Measurements from ENCODE around the gene PDLIM4.

The PDLIM4 gene

DNA sequence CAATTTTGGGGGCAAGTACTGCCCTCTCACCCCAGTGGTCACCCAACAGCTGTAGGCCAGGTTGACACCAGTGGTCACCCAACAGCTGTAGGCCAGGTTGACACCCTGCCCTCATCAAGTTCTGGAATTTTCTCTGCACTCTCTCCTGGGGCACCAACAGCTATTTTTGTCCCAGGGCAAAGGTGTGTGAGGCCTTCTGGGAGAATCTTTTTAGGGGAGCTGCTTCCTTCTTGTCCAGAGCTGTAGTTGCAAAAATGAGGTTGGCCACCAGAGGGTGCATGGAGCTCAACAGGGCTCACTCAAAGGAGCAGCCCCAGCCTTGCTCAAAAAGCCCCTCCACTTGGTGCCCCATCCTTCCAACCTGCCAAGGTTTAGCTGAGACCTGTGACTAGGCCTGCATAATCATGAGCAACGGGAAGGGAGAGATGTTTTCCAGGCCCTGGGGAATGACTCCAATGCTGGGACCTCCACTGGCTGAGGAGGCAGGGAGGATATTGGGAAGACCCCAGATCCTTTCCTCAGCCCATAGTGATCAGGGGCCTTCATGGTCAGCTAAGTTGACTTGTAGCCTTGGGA is 19.2 kb upstream of the PDLIM4 start:
- TF ChIP-seq, protein P1, sequence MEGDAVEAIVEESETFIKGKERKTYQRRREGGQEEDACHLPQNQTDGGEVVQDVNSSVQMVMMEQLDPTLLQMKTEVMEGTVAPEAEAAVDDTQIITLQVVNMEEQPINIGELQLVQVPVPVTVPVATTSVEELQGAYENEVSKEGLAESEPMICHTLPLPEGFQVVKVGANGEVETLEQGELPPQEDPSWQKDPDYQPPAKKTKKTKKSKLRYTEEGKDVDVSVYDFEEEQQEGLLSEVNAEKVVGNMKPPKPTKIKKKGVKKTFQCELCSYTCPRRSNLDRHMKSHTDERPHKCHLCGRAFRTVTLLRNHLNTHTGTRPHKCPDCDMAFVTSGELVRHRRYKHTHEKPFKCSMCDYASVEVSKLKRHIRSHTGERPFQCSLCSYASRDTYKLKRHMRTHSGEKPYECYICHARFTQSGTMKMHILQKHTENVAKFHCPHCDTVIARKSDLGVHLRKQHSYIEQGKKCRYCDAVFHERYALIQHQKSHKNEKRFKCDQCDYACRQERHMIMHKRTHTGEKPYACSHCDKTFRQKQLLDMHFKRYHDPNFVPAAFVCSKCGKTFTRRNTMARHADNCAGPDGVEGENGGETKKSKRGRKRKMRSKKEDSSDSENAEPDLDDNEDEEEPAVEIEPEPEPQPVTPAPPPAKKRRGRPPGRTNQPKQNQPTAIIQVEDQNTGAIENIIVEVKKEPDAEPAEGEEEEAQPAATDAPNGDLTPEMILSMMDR (conservative IDR thresholded peaks at IDR 0.05; ENCODE audit: control insufficient read depth, insufficient read depth, low read depth, low read length): peak; percentile 83
- DNase-seq (ENCODE audit: low read depth): peak; percentile 66
- H3K4me3 ChIP-seq (ENCODE audit: control insufficient read depth, low read depth, low read length): no peak overlapping the region

DNA sequence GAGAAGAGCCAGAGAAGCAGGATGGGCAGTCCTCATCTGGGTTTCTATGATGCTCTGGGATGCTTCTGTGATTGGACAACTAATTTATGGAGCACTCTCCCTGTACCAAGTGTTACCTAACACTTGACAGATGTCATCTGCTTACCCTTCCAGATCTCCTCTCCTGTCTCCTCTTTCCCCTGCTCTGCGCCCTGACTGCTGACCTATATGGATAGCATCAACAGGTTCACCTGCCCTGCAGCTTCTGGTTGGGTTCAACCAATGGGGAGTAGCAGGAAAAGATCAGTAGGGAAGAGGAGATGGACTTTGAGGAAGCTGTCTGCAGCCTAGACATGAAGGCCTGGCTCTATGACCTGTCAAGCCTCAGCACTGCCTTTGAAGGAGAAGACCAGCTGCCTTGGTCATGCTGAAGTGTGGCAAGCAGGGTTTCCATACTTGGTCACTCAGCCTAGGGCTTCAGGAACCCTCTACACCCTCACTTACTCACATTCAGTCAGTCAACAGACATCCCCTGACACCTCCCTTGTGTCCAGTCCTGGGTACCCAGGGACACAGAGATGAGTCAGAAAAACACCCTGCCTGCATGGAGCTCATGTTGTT is 18.5 kb upstream of the PDLIM4 start:
- H3K4me3 ChIP-seq (ENCODE audit: control insufficient read depth, low read depth, low read length): no peak overlapping the region
- no peak for DNase-seq (ENCODE audit: low read depth)
- TF ChIP-seq, protein P1 (conservative IDR thresholded peaks at IDR 0.05; ENCODE audit: control insufficient read depth, insufficient read depth, low read depth, low read length): no peak

GRCh38 chr5:132239776-132240175 is 17.7 kb upstream of the PDLIM4 start:
- TF ChIP-seq, protein P1 (conservative IDR thresholded peaks at IDR 0.05; ENCODE audit: control insufficient read depth, insufficient read depth, low read depth, low read length): no peak
- no peak for DNase-seq (ENCODE audit: low read depth)
- H3K4me3 ChIP-seq (ENCODE audit: control insufficient read depth, low read depth, low read length): no peak overlapping the region

DNA sequence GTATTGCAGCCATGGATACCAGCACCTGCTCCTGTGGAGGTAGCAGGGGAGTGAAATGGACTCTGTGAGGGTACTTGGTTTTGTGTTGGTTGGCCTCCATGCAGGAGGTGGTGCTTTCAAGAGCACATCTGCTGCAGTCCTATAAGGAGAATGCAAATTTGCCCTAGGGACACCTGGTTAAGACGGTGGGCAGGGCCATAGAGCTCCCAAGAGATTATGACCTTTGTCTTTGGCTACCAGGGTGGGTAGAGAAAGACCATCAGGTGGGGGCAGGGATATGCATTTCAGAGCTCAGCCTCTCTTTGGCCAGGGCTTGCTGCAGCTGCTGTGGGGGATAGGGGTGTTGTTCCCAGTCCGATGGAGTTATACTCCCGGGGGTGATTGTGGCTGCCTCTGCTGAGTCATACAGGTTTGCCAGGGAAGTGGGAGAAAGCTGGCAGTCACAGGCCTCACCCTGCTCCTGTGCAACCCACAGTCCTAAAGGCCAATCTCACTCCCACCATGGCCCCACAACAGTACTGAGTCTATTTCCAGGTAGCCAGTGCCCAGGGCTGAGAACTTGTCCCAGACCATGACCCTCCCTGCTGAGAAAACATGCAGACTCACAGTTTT is 14.0 kb upstream of the PDLIM4 start:
- no peak overlapping the region for H3K4me3 ChIP-seq (ENCODE audit: control insufficient read depth, low read depth, low read length)
- TF ChIP-seq, protein P1 (conservative IDR thresholded peaks at IDR 0.05; ENCODE audit: control insufficient read depth, insufficient read depth, low read depth, low read length): no peak
- DNase-seq (ENCODE audit: low read depth): no peak

DNA sequence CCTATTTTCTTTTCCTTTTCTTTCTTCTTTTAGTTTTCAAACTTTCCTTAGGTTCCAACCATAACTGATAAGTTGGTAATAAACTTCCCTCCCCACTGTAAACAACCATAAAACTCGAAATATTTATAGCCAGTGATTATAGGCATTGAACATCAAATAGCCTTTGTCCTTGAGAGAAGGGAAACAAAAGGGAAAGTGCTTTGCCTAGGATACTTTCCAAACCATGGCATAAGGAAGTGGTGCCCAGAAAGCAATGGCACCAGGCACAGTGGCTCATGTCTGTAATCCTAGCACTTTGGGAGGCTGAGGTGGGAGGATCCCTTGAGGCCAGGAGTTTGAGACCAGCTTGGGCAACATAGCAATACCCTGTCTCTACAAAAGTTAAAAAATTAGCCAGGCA is 11.9 kb upstream of the PDLIM4 start:
- H3K4me3 ChIP-seq (ENCODE audit: control insufficient read depth, low read depth, low read length): no peak overlapping the region
- no peak for DNase-seq (ENCODE audit: low read depth)
- TF ChIP-seq, protein P1 (conservative IDR thresholded peaks at IDR 0.05; ENCODE audit: control insufficient read depth, insufficient read depth, low read depth, low read length): no peak

- TF ChIP-seq, protein P1 (conservative IDR thresholded peaks at IDR 0.05; ENCODE audit: control insufficient read depth, insufficient read depth, low read depth, low read length): no peak
- no peak for DNase-seq (ENCODE audit: low read depth)
- no peak overlapping the region for H3K4me3 ChIP-seq (ENCODE audit: control insufficient read depth, low read depth, low read length)
These were observed 10.7 kb upstream of the PDLIM4 start for GRCh38 chr5:132246806-132247205.
